ENCODE data around the gene SLIT3.

The SLIT3 gene

DNA sequence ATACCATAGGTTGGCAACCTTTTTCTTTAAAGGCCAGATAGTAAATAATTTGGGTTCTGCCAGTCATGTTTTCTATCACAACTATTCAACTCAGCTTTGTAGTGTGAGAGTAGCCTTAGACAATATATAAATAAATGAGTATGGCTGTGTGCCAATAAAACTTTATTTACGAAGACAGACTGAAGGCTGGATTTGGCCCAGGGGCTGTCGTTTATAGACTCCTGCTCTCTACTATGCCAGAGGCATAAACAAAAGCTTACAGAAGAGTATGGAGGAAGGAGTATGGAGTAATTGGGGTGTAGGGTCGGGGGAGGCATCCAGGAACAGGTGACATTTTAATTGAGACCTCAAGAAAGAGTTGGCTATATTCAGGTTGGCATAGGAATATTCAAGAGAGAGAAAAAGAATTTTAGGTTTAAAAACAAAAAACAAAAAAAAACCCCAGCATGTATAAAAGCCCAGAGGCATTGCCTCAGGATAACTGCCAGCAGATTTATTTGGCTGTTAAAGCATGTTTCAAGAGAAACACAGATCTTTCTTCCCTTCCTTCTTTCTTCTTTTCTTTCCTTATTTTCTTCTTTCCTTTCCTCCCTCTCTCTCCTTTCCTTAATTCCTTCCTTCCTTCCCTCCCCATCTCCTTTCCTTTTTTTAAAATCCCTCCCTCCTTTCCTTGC lies 39.9 kb downstream of the SLIT3 start:
- DNase-seq: no peak

DNA sequence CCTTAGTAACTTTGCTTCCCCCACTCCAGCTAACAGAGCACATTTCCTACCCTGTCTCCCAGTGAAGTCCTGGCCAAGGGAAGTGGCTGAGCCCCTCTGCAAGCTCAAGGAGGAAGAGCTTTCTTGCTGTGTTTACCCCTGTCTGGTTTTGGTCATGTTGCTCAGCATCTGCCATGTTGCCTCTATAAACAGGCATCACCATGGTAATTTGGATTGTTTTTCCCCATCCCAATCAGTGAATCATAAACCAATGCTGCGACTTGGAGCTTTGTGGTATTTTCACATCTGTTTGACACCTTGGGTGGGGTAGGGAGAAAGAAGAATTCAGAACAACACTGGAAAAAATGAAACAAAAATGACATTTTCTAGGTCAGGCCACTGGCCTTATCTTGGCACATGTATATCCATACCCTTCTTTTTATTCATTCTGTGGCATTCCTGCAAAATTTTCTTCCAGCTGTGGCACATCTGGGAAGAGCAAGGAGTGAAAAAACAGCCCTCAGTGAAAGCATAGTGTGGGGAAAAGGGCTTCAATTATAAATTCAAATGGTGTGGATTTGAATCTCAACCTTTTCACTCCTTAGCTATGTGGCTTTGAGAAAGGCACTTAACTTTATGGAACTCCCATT lies 42.5 kb downstream of the SLIT3 start:
- DNase-seq: no peak

DNA sequence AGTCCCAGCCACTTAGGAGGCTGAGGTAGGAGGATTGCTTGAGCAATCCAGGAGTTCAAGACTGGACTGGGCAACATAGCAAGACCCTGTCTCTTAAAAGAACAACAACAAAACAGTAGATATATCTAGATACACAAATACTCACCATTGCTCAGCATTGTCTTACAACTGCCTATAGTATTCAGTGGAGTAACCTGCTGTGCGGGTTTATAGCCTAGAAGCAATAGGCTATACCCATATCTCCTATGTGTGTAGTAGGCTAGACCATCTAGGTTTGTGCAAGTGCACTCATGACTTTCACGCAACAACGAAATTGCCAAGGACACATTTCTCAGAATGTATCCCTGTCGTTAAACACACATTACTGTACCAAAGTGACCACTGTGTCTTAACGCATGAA lies 44.7 kb downstream of the SLIT3 start:
- no peak for DNase-seq

DNA sequence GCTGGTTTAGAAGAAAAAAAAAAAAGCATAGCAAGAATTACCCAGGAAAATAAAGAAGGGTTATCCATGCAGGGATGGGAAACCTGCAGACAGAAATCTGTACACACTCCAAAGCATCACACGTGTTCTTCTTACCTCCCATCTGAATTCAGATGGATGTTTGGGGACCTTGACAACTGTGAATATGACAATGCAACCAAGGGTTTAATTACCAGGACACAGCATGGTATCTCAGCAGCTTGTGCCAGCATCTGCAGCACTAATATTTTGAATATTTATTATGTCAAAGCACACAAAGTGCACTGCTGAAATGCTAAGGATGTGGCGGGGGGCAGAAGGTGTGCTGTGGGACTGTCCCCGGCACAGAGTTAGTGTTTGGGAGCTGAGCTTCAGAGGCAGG lies 47.9 kb downstream of the SLIT3 start:
- DNase-seq: no peak

DNA sequence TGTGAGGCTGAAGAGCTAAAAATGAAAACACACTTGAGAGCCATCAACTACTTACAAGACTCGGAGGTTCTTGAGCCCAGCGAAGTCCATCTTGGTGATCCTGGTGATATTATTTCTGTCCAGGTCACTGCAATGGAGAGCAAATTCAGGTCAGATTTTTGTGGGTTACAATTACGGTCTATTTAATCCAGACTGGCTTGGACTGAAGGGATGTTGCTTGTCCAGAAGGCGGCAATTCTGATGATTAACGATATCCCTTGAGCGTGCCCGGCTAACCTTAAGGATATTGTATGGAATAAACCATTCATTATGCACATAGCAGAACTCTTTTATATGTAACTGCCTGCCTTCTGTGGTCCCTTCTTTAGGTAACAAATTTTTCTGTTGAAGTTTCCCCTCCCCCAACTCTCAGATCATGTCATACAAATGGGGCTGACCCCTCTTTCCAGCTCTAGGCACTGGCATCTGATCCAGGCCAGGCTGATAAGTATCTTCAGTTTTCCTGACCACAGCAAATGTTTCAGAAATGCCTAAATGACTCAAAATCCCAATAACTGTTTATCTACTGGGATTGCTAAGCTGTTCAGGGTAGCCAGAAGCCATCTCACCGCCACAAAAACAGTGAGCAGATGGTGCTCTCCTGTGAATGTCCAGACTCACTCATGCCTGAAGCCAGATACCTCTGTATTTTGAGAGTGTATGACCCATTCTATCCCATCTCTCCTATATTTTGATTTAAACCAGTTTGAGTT lies 49.4 kb downstream of the SLIT3 start:
- no peak for DNase-seq

DNA sequence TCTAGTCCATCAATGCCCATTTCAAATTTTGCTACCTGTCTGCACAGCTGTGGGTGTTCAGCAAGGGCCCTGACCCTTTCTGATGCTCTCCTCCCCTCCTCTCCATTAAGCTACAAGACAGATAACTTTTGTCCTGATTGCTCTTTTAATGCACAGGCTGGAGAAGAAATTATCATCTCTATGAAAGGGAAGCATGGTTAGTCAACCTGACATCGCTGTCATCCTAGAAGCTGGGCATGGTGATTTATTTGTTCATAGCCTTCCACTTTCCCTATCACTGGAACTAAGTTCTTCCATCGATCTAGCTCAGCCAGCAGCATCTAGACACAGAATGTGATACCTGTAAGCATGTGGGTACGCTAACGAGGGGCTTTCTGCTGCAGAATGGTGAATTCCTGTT lies 50.1 kb downstream of the SLIT3 start:
- no peak for DNase-seq

DNA sequence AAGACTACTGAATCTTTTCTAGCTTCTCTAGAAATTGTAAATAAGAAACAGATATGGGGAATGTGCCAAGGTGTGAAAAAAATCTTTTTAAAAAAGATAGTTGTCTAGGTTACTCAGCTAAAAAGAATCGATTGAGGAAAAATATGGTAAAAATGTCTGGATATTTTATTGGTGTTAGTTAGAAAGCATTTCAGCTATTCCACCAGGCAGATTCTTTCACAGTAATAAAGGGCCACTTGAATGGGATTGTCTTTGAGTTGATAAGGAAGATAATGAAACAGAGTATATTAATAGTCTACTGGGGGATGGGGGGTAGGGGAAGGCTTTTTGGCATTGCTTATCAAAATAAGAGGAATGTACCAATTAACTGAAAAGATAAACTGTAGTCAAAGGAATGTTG lies 51.9 kb downstream of the SLIT3 start:
- DNase-seq: no peak

DNA sequence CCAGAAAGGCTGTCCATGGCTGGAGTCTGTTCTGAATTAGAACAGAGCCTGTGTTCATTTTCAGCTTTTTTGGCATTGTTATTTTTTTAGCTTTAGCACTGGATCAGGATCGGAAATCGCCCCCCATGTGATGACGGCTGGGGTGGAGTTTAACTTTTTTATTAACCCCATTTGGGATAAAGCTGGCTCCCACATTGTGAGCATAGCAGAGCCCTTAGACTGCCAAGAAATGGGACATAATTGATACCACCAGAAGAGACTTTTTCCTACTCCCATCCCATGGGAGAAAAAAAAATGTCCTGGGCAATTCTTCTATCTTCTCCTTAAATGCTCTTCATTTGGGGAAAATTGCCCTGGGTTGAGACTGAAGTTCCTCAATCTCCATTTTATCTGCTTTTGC lies 52.4 kb downstream of the SLIT3 start:
- DNase-seq: no peak

DNA sequence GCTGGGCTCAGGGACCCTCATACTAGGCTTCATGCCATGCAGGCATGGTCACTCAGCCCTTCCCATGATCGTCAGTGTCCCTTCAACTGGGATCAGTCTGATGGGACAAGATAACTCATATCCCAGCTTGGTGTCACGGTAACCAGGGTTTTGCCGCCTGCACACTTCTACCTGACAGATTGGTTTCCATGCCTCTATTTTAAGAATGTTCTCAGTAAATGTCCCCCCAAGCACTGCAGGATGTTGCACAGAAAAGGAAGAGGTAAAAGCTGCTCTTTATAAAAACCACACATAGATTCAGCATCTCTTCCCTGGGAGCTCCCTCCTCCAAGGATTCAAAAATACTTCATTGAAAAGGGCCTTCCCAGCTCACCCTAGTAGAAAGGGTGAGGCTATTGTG lies 56.1 kb downstream of the SLIT3 start:
- DNase-seq: no peak

DNA sequence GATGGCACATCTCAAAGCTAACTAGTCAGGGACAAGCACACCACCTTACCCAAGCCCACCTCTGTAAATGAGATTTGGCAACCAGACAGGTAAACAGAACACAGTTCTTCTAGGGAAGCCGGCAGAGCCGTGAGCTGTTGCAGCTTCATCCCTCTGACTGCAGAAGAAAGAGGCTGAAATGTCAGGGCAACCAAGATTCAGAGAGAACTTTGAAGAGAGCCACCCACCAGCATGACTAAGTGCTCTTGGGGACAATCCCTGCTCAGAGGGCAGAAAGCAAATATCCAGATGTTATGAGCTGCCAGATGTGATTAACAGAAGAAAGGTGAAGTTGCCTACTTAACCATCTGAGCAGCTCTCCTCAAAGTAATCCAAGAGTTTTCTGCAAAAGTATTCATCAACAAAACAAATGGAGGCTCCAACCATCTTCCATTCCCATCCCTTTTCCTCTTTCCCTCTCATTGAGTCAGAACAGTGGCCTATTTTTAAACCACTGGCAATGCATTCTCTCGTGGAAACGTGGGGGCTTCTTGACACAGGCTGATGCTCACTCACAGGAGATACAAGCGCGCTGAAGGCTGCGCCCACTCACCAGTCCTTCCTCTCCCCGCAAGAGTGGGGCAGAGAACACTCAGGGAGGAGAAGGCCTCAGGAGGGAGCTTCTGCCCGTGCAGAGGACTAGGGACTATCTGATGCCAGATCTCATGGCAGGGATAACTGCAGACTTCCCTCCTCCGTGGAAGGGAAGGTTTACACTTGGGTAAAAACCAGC lies 57.1 kb downstream of the SLIT3 start:
- DNase-seq: no peak

DNA sequence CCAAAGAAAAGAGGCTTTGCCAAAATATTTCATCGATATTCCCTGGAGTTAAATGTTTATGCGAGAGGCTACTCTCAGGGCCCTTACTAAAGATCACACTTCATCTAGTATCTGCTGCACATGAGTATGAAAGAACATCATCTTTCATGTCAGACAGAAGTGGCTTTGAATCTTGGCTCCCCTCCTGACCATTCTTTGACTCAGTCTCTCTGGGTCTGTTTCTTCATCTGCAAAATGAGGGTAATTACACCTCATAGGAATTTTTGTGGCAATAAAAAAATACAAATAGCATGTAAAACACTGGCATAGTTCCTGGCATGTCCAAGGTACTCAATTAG lies 58.1 kb downstream of the SLIT3 start:
- no peak for DNase-seq

DNA sequence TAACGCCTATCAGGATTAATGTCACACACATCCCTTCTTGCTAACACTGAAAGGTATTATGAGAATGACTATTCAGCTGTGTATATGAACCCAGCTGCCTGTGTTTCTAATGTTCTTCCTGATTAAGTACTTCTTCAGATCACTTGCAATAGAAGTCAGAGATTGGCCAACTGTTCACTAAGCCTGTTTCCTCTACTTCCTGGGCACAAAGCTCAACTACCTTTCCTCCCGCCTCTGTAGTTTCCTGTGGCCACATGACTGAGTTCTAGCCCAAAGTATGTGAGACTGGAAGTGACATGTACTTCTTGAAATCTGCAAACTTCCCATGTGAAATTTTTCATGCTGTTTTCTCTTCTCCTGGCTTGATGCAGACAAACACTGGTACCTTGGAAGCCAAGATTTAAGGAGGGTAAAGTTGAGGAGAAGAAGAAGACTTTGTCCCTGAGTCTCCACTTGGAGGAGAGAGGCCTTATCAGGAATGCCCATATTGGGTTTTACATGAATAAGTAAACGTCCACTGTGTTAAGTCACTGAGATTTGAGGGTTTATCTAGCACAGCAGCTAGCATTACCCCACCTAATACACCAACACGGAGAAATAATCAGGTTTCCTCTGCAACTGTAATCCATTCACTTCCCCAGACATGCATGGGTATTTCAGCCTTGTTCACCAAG lies 58.6 kb downstream of the SLIT3 start:
- no peak for DNase-seq

DNA sequence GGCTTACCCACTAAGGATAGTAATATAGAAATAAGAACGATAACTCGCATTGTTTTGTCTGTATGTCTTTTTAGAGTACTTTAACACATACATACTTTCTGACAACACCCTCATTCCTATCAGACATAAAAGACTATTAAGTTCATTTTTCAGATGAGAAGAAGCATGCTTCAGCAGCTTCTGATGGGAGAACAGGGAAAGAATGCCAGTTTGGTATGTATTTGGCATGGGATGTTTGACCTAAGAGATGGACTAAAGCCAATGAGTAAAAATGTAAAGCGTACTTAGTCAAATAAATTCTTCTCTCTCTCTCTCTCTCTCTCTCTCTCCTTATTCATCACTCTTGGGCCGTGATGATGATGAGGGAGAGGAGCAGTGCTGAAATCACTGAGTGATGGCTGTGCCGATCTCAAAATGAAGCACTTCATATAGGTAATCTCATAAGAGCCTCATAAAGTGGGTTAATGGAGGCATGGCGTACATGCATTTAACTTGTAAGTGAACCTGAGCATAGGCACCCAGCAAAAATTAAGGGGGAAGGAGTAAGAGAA lies 71.5 kb downstream of the SLIT3 start:
- no peak for DNase-seq

DNA sequence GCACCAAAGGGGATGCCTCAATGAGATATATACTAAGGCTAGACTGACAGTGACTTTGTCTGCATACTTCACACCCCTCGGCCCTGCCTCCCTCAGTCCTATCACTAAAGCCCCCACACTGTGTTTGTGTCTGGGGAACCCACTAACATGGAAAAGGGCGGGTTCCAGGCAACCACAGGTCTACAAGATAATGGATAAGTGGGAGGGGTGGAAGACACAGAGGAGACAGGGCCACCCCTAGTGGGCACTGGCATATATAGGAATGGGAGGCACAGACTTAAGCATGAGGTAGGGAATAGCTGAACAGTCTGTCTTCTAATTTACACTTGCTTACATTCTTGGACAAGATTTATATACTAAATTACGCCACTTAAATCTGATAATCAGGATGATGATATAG lies 74.0 kb downstream of the SLIT3 start:
- DNase-seq: no peak

DNA sequence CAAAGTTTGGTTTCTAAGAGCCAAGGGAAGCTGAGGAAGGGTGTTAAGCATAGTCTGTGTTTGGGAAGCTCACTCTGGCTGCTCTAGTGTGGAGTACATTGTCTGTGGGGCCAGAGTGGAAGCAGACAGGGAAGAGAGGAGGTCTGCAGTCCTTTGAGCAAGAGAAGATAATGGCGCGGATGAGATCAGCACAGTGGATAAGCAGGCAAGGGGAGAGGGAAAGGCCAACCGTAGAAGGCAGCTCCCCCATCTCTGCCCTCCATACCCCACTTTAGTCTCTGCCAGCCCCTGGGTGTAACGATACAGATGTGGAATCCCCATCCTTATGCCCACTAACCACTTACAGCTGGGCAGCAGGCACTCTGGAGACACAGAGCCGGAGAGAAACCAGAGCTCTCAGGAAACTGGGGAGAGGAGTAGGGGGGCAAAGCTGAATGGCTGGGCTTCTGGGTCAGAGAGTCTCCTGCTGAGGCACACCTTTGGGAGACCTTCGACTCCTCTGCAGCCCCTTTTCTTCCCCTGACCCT lies 75.0 kb downstream of the SLIT3 start:
- DNase-seq: no peak

DNA sequence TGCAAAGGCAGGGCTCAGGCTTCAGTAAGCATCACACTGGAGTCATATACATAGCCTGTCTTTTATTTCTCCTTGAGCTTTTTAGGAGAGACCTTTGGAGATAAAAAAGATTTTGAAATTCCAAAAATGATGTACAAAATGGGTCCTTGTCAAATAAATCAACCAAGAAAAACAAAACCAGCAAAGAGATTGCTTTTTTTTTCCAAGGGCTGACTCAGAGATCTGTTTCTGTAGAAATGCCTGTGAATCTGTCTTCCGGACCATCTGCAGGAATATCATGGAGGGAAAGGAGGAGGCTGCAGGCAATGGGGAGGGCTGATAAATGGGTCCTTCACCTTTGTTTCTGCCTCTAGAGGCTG lies 77.4 kb downstream of the SLIT3 start:
- no peak for DNase-seq

DNA sequence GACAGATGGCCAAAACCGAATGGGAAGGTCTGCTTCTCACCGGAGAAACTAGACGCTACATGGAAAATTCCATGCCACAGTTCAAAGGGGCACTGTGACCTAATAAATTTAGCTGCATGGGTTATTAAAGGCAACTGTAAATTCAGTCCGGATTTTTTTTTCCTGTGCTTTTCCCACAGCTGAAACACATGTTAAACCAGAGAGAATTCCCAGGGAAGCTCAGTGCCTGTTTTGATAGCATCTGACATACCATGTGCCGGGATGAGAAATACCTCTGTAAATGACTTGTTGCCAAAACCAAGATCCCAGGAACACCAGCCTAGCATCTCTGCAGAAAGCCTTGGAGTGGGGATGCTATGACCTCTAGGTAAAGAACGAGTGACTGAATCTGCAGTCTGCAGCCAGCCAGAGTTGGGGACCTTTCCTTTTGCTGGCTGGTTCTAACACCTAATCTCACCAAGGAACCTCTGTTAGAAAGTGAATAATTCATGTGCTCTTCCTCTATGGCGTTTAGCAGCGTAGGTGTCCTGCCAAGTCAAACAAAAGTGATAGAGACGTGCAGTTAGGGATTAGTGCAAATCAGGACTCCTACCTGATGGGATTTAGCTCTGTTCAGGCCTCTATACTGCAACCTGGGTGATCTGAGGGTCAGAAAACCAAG lies 77.9 kb downstream of the SLIT3 start:
- no peak for DNase-seq

DNA sequence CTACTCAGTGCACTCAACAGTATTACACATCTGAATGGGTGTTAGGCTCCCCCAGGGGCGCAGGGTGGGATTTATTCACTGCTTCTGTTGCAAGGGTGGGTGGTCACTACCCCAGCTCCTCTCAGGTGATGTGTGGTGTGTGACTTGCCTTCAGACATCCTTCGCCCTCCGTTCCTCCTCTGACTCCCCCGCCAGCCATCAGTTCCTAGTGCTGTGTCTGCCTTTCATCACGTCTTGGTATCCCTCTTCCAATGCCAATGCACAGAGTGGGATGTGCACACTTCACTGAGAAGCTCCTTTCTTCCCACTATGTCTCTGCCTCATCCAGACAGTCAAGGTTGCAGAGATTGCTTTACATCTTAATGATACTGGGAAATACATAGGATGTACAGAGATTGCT lies 79.4 kb downstream of the SLIT3 start:
- no peak for DNase-seq

DNA sequence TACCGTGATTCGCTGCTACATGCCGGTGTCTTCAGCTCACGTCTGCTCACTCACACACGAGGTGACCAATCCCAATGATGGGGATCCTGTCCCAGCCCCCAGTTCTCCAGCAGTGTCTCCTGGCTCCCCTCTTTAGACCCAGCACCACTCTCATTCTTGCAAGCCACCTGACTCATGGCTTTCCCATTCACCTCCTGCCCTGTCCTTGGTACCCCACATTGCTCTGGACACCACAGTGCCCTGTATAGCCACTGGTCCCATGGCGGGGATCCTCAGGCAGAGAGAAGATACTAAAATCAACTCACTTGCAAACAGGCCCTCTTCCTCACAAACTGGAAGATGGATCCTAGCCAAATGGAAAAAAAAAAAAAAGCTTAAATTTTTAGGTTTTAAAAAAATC lies 81.0 kb downstream of the SLIT3 start:
- DNase-seq: no peak

DNA sequence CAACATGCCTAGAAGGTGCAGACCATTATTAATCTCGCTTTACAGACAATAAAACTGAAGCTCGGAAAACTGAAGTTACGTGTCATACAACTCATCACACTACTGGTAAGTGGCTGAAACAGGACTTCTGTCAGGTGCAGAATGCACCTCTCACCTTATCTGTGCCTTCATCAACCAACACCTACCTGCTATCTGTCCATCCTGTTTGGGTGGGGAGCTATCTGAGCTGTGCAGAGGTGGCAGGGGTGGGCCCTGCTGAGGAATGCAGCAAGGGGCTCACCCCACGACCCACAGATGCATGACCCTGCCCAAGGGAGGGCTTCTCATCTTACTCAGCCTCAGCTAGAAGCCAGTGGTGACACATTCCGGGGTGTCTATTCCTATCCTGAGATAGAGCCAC lies 81.6 kb downstream of the SLIT3 start:
- no peak for DNase-seq

DNA sequence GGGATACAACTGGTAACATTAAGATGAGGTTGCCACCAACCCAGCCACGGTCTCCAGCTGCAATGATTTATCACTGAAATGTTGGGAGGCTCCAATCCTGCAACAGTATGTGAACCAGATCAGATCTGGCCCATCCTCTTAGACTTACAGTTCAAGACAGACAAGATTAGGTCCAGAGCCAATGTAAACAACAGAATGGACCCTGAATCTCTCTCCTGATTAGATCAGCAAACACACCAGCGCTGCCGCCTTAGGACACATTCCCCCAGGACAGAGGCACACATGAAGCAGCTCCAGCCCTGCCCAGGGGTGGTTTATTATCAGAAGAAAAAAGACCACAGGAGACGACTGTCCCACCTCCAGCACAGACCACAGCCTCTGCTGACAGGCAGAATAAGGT lies 82.1 kb downstream of the SLIT3 start:
- no peak for DNase-seq

DNA sequence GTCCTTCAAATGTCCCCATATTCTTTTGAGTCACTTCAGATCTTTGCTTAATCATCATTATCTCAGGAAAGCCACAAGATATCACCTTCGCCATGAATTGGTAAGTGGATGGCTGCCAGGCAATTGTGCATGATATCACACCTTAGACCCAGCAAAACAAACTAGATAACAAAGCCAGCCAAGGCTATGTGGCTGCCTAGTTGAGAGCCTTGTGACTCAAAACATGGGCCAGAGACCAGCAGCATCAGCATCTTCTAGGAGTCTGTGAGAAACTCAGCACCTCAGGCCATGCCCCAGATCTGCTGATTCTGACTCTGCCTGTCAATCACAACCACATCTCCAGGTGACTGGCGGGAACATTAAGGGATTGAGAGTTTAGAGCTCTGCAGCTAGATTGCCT lies 82.8 kb downstream of the SLIT3 start:
- no peak for DNase-seq

Data from Kasumi-1 (cell line).